Lung (tissue), 12 donors: ENCODE measurements around the gene SEC22B. TPM values are rescaled to one million over a fixed set of nuclear protein-coding genes. Genes with fewer than 3 reads are reported as not detected.
"Not testable (repeated sequence)": the region's sequence is repeated elsewhere in the genome, so short reads cannot be mapped to it uniquely, and the experiment has no call there.

Experiments used
- ATAC-seq: fragments of 200-7000 bp; cut with Tn5 transposase; one replicate; pipeline ENCODE4 v1.9.1; 2020; ENCODE audit warnings: moderate number of reproducible peaks; ENCODE audit not compliant: insufficient read depth, low FRiP score
- DNase-seq, 3 donors: peaks; one replicate each; pipeline ENCODE4 v3.0.0-alpha.2; 2013 to 2017
- H3K27ac ChIP-seq, 2 donors: one replicate each; pipeline ENCODE4 v1.5.1; 2013; ENCODE audit warnings: mild to moderate bottlenecking in 2 of 2, moderate library complexity in 2 of 2, control low read depth in 1 of 2, inconsistent platforms in 1 of 2, low read depth in 1 of 2, low read length in 1 of 2
- H3K27me3 ChIP-seq, 3 donors: one replicate each; pipeline ENCODE4 v1.5.1; 2013; ENCODE audit warnings: low read length in 2 of 3; ENCODE audit not compliant: control insufficient read depth in 3 of 3, insufficient read depth in 3 of 3
- H3K36me3 ChIP-seq, 4 donors: one replicate each; pipeline ENCODE4 v1.5.1; 2013; ENCODE audit warnings: low read length in 4 of 4, mild to moderate bottlenecking in 1 of 4, moderate library complexity in 1 of 4; ENCODE audit not compliant: control insufficient read depth in 4 of 4, insufficient read depth in 4 of 4
- H3K4me1 ChIP-seq, 5 donors: one replicate each; pipeline ENCODE4 v1.5.1; 2013; ENCODE audit warnings: low read length in 5 of 5, mild to moderate bottlenecking in 2 of 5, moderate library complexity in 1 of 5; ENCODE audit not compliant: control insufficient read depth in 5 of 5, insufficient read depth in 5 of 5
- H3K4me3 ChIP-seq: one replicate; pipeline ENCODE4 v1.5.1; 2013; ENCODE audit warnings: mild to moderate bottlenecking, control low read depth, moderate library complexity
- H3K9ac ChIP-seq, 2 donors: one replicate each; pipeline ENCODE4 v1.5.1; 2013; ENCODE audit warnings: low read length in 2 of 2, control low read depth in 1 of 2; ENCODE audit not compliant: insufficient read depth in 1 of 2
- H3K9me3 ChIP-seq, 4 donors: one replicate each; pipeline ENCODE4 v1.5.1; 2013; ENCODE audit warnings: low read length in 3 of 4, mild to moderate bottlenecking in 1 of 4, moderate library complexity in 1 of 4; ENCODE audit not compliant: control insufficient read depth in 4 of 4, insufficient read depth in 3 of 4
- CTCF ChIP-seq: IDR thresholded peaks from 2 replicates; pipeline ENCODE4 v1.5.1; 2012; ENCODE audit warnings: mild to moderate bottlenecking; ENCODE audit errors: control extremely low read depth, extremely low read depth
- WGBS, 2 donors: extraction: QIAGEN DNeasy Blood & Tissue Kit; methylation state at CpG; one replicate each; pipeline ENCODE4 v1.1.7; 2013; 5-methylcytosine and 5-hydroxymethylcytosine counted together
- polyA plus RNA-seq, 2 donors: library from polyadenylated mRNA; stranded (reverse); fragments of 200-250 nt; gene quantifications; one replicate each; pipeline ENCODE4 v1.2.1, GENCODE V29; 2013
- total RNA-seq, 2 donors: library from RNA; depleted of rRNA in 1 of 2; stranded (reverse); fragments of >200 nt in 1 of 2; gene quantifications; one replicate each; pipeline ENCODE4 v1.2.1, GENCODE V29; 2014 to 2021
- donor health status: control.
- donor health status: control.
- donor health status: Bipolar disorder and iron deficiency.
- donor health status: healthy.
- donor health status: DM: yes; HTN: yes; CAD: no.

Gene SEC22B
- total and polyA plus RNA-seq, 4 donors = 20.6 to 50.8 (median 25.7) TPM

- H3K4me3 ChIP-seq, H3K27me3 ChIP-seq, H3K27ac ChIP-seq, H3K9me3 ChIP-seq, ATAC-seq, H3K9ac ChIP-seq, DNase-seq, H3K4me1 ChIP-seq, H3K36me3 ChIP-seq: not testable (repeated sequence)
- WGBS, 2 donors = 31 to 67% methylated on average over 1 to 2 of the region's 3 CpGs
These were observed 12.3 kb upstream of the SEC22B start for GRCh38 chr1:120188626-120189025.

GRCh38 chr1:120182176-120182707 is 5.9 kb upstream of the SEC22B start:
- peaks cover 0 to 16% (median 8%) of the 10 kb centered on the region in 5 donors for H3K4me1 ChIP-seq
- 57 to 75% methylated on average over 2 of the region's 2 CpGs for WGBS, 2 donors
- ATAC-seq, H3K4me3 ChIP-seq, H3K27me3 ChIP-seq, H3K36me3 ChIP-seq, H3K9ac ChIP-seq, H3K27ac ChIP-seq, H3K9me3 ChIP-seq, DNase-seq: not testable (repeated sequence)

GRCh38 chr1:120179811-120180690 is 3.7 kb upstream of the SEC22B start:
- H3K36me3 ChIP-seq, H3K4me3 ChIP-seq, ATAC-seq, H3K27me3 ChIP-seq, H3K9me3 ChIP-seq: not testable (repeated sequence)
- peaks cover 0 to 16% (median 13%) of the 10 kb centered on the region in 5 donors for H3K4me1 ChIP-seq
- peak overlapping the region in 1 of 2 donors; percentile 27 for H3K9ac ChIP-seq
- peak; percentile 78 to 91 (median 89) for DNase-seq
- peak overlapping the region; percentile 41 to 47 for H3K27ac ChIP-seq
- WGBS, 2 donors = 17 to 23% methylated on average over 15 to 16 of the region's 29 CpGs

- no peak for TF ChIP-seq CTCF
- Histone ChIP-seq H3K4me1 (peaks cover 0 to 16% (median 13%) of the 10 kb centered on the region in 5 donors), H3K9me3 (no peaks in the 10 kb centered on the region), H3K4me3 (no peak overlapping the region), H3K27me3 (no peaks in the 10 kb centered on the region), H3K36me3 (peaks cover 0 to 6% (median 0%) of the 10 kb centered on the region in 4 donors), H3K27ac (no peak overlapping the region), H3K9ac (peak overlapping the region in 1 of 2 donors; percentile 61)
- WGBS, 2 donors = 49 to 71% methylated on average over 6 of the region's 6 CpGs
- ATAC-seq (no peak), DNase-seq (peak; percentile 34 to 91 (median 91))
These were observed 2.8 kb upstream of the SEC22B start for GRCh38 chr1:120178799-120179756.

GRCh38 chr1:120178058-120178457 is 1.7 kb upstream of the SEC22B start:
- not testable (repeated sequence) for ATAC-seq, H3K36me3 ChIP-seq, H3K9ac ChIP-seq, H3K9me3 ChIP-seq, H3K27me3 ChIP-seq, DNase-seq, H3K27ac ChIP-seq, H3K4me3 ChIP-seq
- peaks cover 0 to 16% (median 13%) of the 10 kb centered on the region in 5 donors for H3K4me1 ChIP-seq
- WGBS, 2 donors = 94 to 99% methylated on average over 2 of the region's 2 CpGs

GRCh38 chr1:120175688-120176087 is 632 bp downstream of the SEC22B start:
- peak in 2 of 3 donors; percentile 5 to 44 for DNase-seq
- Histone ChIP-seq H3K27ac (peak overlapping the region; percentile 74 to 100), H3K4me1 (peaks cover 0 to 16% (median 13%) of the 10 kb centered on the region in 5 donors), H3K9ac (peak overlapping the region; percentile 98), H3K4me3 (peak overlapping the region; percentile 89)
- H3K36me3 ChIP-seq, ATAC-seq, H3K27me3 ChIP-seq, H3K9me3 ChIP-seq: not testable (repeated sequence)
- 2 to 9% methylated on average over 7 of the region's 7 CpGs for WGBS, 2 donors

GRCh38 chr1:120164761-120165160 is 11.6 kb downstream of the SEC22B start:
- not testable (repeated sequence) for H3K9me3 ChIP-seq, H3K4me3 ChIP-seq, ATAC-seq, H3K27ac ChIP-seq, H3K4me1 ChIP-seq, H3K36me3 ChIP-seq, H3K27me3 ChIP-seq, H3K9ac ChIP-seq, DNase-seq
- 100% methylated on average over 1 of the region's 1 CpG for WGBS, 2 donors
